RWPE2 (cell line): ENCODE results near the gene RECQL.
A peak's percentile ranks its signal among the peaks of the same experiment; 100 is the strongest.

Experiments used
- ATAC-seq: fragments of 200-7000 bp; cut with Tn5 transposase; 3 replicates; pipeline ENCODE4 v1.9.1; 2021; ENCODE audit warnings: low read depth
- DNase-seq: peaks from one replicate; pipeline ENCODE4 v3.0.0-alpha.2; 2020; ENCODE audit warnings: low spot score
- H3K27ac ChIP-seq: fragments of 450-650 bp; 2 replicates; pipeline ENCODE4 v1.5.1; 2017; ENCODE audit warnings: mild to moderate bottlenecking; ENCODE audit not compliant: poor library complexity, severe bottlenecking
- H3K27me3 ChIP-seq: fragments of 250-450 bp; sonication (Bioruptor Pico); 2 replicates; pipeline ENCODE4 v1.5.1; 2021; ENCODE audit warnings: mild to moderate bottlenecking, moderate library complexity; ENCODE audit not compliant: insufficient read depth, poor library complexity, severe bottlenecking
- H3K36me3 ChIP-seq: fragments of 250-450 bp; sonication (Bioruptor Pico); 2 replicates; pipeline ENCODE4 v1.5.1; 2020; ENCODE audit warnings: low read depth, mild to moderate bottlenecking, moderate library complexity
- H3K4me1 ChIP-seq: fragments of 250-450 bp; sonication (Bioruptor Pico); 2 replicates; pipeline ENCODE4 v1.5.1; 2021; ENCODE audit warnings: mild to moderate bottlenecking, moderate library complexity; ENCODE audit not compliant: insufficient read depth, poor library complexity, severe bottlenecking
- H3K4me3 ChIP-seq: fragments of 250-450 bp; sonication (Bioruptor Pico); 2 replicates; pipeline ENCODE4 v1.5.1; 2021; ENCODE audit warnings: mild to moderate bottlenecking, moderate library complexity; ENCODE audit not compliant: severe bottlenecking
- H3K9me3 ChIP-seq: fragments of 250-450 bp; sonication (Bioruptor Pico); 2 replicates; pipeline ENCODE4 v1.5.1; 2021; ENCODE audit warnings: mild to moderate bottlenecking, moderate library complexity; ENCODE audit not compliant: severe bottlenecking
- TF ChIP-seq, protein P1 (sequence below): fragments of 450-650 bp; IDR thresholded peaks from one replicate; pipeline ENCODE4 v1.5.1; 2017; ENCODE audit warnings: mild to moderate bottlenecking, moderate library complexity; ENCODE audit not compliant: poor library complexity, severe bottlenecking

RECQL gene

DNA sequence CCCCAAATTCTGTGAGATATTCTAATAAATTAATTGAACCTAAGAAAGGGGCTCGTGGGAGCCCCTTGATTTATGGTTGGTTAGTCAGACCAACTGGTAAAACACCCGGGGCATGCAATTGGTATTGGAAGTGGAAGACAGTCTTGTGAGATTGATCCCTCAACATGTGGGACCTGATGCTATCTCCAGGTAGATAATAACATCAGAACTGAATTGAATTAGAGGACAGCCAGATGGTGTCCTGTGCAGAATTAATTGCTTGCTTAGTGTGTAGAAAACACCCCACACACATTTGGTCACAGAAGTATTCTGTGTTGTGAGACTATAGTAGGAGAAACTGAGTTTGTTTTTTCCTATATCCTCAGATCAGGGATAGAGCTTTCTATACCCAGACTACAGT is 42.0 kb downstream of the RECQL start:
- H3K27ac ChIP-seq = no peak overlapping the region
- H3K36me3 ChIP-seq = peaks cover 27% of the 10 kb centered on the region
- TF ChIP-seq, protein P1, sequence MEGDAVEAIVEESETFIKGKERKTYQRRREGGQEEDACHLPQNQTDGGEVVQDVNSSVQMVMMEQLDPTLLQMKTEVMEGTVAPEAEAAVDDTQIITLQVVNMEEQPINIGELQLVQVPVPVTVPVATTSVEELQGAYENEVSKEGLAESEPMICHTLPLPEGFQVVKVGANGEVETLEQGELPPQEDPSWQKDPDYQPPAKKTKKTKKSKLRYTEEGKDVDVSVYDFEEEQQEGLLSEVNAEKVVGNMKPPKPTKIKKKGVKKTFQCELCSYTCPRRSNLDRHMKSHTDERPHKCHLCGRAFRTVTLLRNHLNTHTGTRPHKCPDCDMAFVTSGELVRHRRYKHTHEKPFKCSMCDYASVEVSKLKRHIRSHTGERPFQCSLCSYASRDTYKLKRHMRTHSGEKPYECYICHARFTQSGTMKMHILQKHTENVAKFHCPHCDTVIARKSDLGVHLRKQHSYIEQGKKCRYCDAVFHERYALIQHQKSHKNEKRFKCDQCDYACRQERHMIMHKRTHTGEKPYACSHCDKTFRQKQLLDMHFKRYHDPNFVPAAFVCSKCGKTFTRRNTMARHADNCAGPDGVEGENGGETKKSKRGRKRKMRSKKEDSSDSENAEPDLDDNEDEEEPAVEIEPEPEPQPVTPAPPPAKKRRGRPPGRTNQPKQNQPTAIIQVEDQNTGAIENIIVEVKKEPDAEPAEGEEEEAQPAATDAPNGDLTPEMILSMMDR = no peak
- no peak overlapping the region for H3K4me3 ChIP-seq
- no peaks in the 10 kb centered on the region for H3K9me3 ChIP-seq
- H3K27me3 ChIP-seq = no peaks in the 10 kb centered on the region
- DNase-seq (no peak), ATAC-seq (no peak)
- no peaks in the 10 kb centered on the region for H3K4me1 ChIP-seq

DNA sequence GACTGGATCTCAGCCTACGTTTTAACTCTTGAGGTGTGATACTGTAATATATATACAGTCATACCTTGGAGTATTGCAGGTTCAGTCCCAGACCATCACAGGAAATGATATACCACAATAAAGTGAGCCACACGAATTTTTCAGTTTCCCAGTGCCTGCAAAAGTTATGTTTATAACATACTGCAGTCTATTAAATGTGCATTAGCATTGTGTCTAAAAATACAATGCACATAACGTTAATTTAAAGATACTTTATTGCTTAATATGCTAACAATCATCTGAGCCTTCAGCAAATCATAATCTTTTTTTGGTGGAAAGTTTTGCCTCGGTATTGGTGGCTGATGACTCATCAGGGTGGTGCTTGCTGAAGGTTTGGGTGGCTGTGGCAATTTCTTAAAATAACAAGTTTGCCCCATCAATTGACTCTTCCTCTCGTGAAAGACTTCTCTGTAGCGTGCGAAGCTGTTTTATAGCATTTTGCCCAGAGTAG is 45.1 kb downstream of the RECQL start:
- Histone ChIP-seq H3K27ac (no peak overlapping the region), H3K4me3 (no peak overlapping the region), H3K4me1 (no peaks in the 10 kb centered on the region), H3K27me3 (no peaks in the 10 kb centered on the region), H3K36me3 (peaks cover 18% of the 10 kb centered on the region), H3K9me3 (no peaks in the 10 kb centered on the region)
- ATAC-seq = no peak
- TF ChIP-seq, protein P1 = no peak
- no peak for DNase-seq

DNA sequence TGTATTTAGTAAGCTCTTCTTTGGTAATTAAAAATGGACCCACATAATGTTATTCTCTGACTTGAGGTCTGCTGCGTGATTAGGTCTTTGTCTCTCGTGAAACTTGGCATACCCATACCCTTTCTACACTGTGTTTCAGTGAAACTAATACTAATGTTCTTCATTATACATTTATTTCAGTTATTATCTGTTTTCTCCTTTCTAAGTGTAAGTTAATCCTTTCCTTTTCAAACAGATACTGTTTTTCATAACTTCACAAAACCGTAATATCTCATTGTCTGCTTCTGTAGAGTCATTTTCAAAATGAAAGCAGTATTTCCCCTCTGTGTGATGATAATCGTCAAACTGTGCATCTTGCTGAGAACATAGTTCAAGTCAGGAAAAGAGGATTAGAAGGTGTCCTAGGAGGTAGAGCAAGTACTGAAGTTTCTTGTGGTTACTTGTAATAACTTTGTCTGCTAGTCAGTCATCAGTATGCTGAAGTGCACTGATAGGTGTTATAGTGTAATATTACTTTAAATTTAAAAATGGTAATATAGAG is 48.1 kb downstream of the RECQL start:
- Histone ChIP-seq H3K9me3 (no peaks in the 10 kb centered on the region), H3K36me3 (peaks cover 10% of the 10 kb centered on the region), H3K27ac (no peak overlapping the region), H3K27me3 (no peaks in the 10 kb centered on the region), H3K4me1 (no peaks in the 10 kb centered on the region), H3K4me3 (no peak overlapping the region)
- no peak for ATAC-seq
- TF ChIP-seq, protein P1 = no peak
- no peak for DNase-seq

DNA sequence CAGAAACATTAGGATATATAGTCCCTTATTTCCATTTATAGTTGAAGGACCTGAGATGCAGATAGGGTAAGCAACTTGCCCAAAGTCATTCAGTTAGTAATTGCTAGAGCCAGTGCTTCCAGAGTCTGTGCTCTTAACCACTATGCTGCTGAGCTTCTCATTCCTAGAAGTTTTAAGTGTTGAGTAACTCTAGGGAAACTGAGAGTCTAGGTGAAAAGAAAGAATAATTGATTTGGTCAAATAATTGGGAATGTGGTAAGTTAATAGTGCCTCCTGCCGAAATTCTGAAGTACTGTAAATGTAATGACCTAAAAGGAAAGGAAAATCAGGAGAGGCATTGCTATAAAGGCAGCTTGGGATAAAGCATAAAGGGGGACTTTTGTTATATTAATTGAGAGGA is 49.9 kb downstream of the RECQL start:
- no peak overlapping the region for H3K27ac ChIP-seq
- peaks cover 8% of the 10 kb centered on the region for H3K36me3 ChIP-seq
- ATAC-seq = no peak
- no peaks in the 10 kb centered on the region for H3K9me3 ChIP-seq
- H3K27me3 ChIP-seq = no peaks in the 10 kb centered on the region
- no peak for DNase-seq
- TF ChIP-seq, protein P1 = peak; percentile 12
- no peak overlapping the region for H3K4me3 ChIP-seq
- H3K4me1 ChIP-seq = no peaks in the 10 kb centered on the region
